Measurements from ENCODE around the gene UTF1.
"Not testable (repeated sequence)": the region's sequence is repeated elsewhere in the genome, so short reads cannot be mapped to it uniquely, and the experiment has no call there.

Gene UTF1

GRCh38 chr10:133207627-133208026 is 22.4 kb upstream of the UTF1 start:
- in situ Hi-C loops (cut with HindIII; ENCODE audit: low sequenced_read_pairs), result no loop called here

GRCh38 chr10:133208466-133208865 is 21.6 kb upstream of the UTF1 start:
- in situ Hi-C loops (cut with HindIII; ENCODE audit: low sequenced_read_pairs), result no loop called here

- in situ Hi-C loops (cut with HindIII; ENCODE audit: low sequenced_read_pairs), result no loop called here
Measured at GRCh38 chr10:133209117-133209516, 20.9 kb upstream of the UTF1 start.

GRCh38 chr10:133209641-133210040 is 20.4 kb upstream of the UTF1 start:
- in situ Hi-C loops (cut with HindIII; ENCODE audit: low sequenced_read_pairs), result no loop called here

- in situ Hi-C loops (cut with HindIII; ENCODE audit: low sequenced_read_pairs), result no loop called here
Measured at GRCh38 chr10:133210398-133211140, 19.4 kb upstream of the UTF1 start.

GRCh38 chr10:133211141-133211830 is 18.7 kb upstream of the UTF1 start:
- in situ Hi-C loops (cut with HindIII; ENCODE audit: low sequenced_read_pairs), result no loop called here

- in situ Hi-C loops (cut with HindIII; ENCODE audit: low sequenced_read_pairs), result no loop called here
Measured at GRCh38 chr10:133211959-133212852, 17.8 kb upstream of the UTF1 start.

- in situ Hi-C loops (cut with HindIII; ENCODE audit: low sequenced_read_pairs), result no loop called here
Measured at GRCh38 chr10:133212853-133213494, 17.0 kb upstream of the UTF1 start.

- in situ Hi-C loops (cut with HindIII; ENCODE audit: low sequenced_read_pairs), result no loop called here
Measured at GRCh38 chr10:133213641-133214467, 16.2 kb upstream of the UTF1 start.

GRCh38 chr10:133214468-133215410 is 15.3 kb upstream of the UTF1 start:
- in situ Hi-C loops (cut with HindIII; ENCODE audit: low sequenced_read_pairs), result no loop called here

- in situ Hi-C loops (cut with HindIII; ENCODE audit: low sequenced_read_pairs), result no loop called here
Measured at GRCh38 chr10:133215586-133215985, 14.4 kb upstream of the UTF1 start.

- in situ Hi-C loops (cut with HindIII; ENCODE audit: low sequenced_read_pairs), result no loop called here
Measured at GRCh38 chr10:133216776-133217175, 13.2 kb upstream of the UTF1 start.

- in situ Hi-C loops (cut with HindIII; ENCODE audit: low sequenced_read_pairs), result no loop called here
Measured at GRCh38 chr10:133217800-133218589, 12.0 kb upstream of the UTF1 start.

GRCh38 chr10:133218891-133219290 is 11.1 kb upstream of the UTF1 start:
- in situ Hi-C loops (cut with HindIII; ENCODE audit: low sequenced_read_pairs), result no loop called here

- in situ Hi-C loops (cut with HindIII; ENCODE audit: low sequenced_read_pairs), result no loop called here
Measured at GRCh38 chr10:133219782-133220181, 10.2 kb upstream of the UTF1 start.

GRCh38 chr10:133221331-133221730 is 8.7 kb upstream of the UTF1 start:
- in situ Hi-C loops (cut with HindIII; ENCODE audit: low sequenced_read_pairs), result no loop called here

- in situ Hi-C loops (cut with HindIII; ENCODE audit: low sequenced_read_pairs), result not testable (repeated sequence)
Measured at GRCh38 chr10:133221756-133222155, 8.3 kb upstream of the UTF1 start.

- in situ Hi-C loops (cut with HindIII; ENCODE audit: low sequenced_read_pairs), result no loop called here
Measured at GRCh38 chr10:133224076-133224475, 5.9 kb upstream of the UTF1 start.

All from endothelial cell of hepatic sinusoid (primary cell).